NCI-H748 treated with DMSO at 0.1 percent for 48 hours (cell line): ENCODE results near the gene DOK6.

Source experiments
- DNase-seq: peaks from one replicate; lab custom pipeline; 2025; lab: John Stamatoyannopoulos, UW

The DOK6 gene

GRCh38 chr18:69539404-69539803 lies 138.7 kb downstream of the DOK6 start:
- DNase-seq, result no peak

GRCh38 chr18:69556228-69556627 lies 155.5 kb downstream of the DOK6 start:
- DNase-seq, result no peak

GRCh38 chr18:69557282-69557681 lies 156.6 kb downstream of the DOK6 start:
- no peak for DNase-seq

GRCh38 chr18:69558052-69558451 lies 157.4 kb downstream of the DOK6 start:
- no peak for DNase-seq

GRCh38 chr18:69559604-69560003 lies 158.9 kb downstream of the DOK6 start:
- no peak for DNase-seq

GRCh38 chr18:69564602-69565001 lies 163.9 kb downstream of the DOK6 start:
- DNase-seq, result no peak

- no peak for DNase-seq
These were observed 167.3 kb downstream of the DOK6 start for GRCh38 chr18:69567813-69568488.

- no peak for DNase-seq
These were observed 168.4 kb downstream of the DOK6 start for GRCh38 chr18:69569133-69569532.

GRCh38 chr18:69574401-69574800 lies 173.7 kb downstream of the DOK6 start:
- DNase-seq, result no peak

- DNase-seq, result no peak
These were observed 179.4 kb downstream of the DOK6 start for GRCh38 chr18:69580107-69580506.

GRCh38 chr18:69584429-69584828 lies 183.7 kb downstream of the DOK6 start:
- no peak for DNase-seq

- DNase-seq, result no peak
These were observed 185.0 kb downstream of the DOK6 start for GRCh38 chr18:69585696-69586095.

- DNase-seq, result no peak
These were observed 185.8 kb downstream of the DOK6 start for GRCh38 chr18:69586537-69586936.

GRCh38 chr18:69588301-69588700 lies 187.6 kb downstream of the DOK6 start:
- DNase-seq, result no peak

GRCh38 chr18:69590150-69590549 lies 189.5 kb downstream of the DOK6 start:
- no peak for DNase-seq

GRCh38 chr18:69596345-69596744 lies 195.7 kb downstream of the DOK6 start:
- DNase-seq, result no peak

- no peak for DNase-seq
These were observed 196.9 kb downstream of the DOK6 start for GRCh38 chr18:69597561-69597960.

GRCh38 chr18:69599377-69599776 lies 198.7 kb downstream of the DOK6 start:
- DNase-seq, result peak; percentile 81

- no peak for DNase-seq
These were observed 211.6 kb downstream of the DOK6 start for GRCh38 chr18:69612242-69612641.

- DNase-seq, result no peak
These were observed 215.4 kb downstream of the DOK6 start for GRCh38 chr18:69616114-69616513.

GRCh38 chr18:69617408-69617807 lies 216.7 kb downstream of the DOK6 start:
- no peak for DNase-seq

GRCh38 chr18:69617888-69618287 lies 217.2 kb downstream of the DOK6 start:
- DNase-seq, result no peak

GRCh38 chr18:69622184-69622583 lies 221.5 kb downstream of the DOK6 start:
- no peak for DNase-seq

GRCh38 chr18:69622961-69623360 lies 222.3 kb downstream of the DOK6 start:
- no peak for DNase-seq
